ENCODE results near the gene LTBP1.
"Not testable (repeated sequence)": the region's sequence is repeated elsewhere in the genome, so short reads cannot be mapped to it uniquely, and the experiment has no call there.

The LTBP1 gene, protein sequence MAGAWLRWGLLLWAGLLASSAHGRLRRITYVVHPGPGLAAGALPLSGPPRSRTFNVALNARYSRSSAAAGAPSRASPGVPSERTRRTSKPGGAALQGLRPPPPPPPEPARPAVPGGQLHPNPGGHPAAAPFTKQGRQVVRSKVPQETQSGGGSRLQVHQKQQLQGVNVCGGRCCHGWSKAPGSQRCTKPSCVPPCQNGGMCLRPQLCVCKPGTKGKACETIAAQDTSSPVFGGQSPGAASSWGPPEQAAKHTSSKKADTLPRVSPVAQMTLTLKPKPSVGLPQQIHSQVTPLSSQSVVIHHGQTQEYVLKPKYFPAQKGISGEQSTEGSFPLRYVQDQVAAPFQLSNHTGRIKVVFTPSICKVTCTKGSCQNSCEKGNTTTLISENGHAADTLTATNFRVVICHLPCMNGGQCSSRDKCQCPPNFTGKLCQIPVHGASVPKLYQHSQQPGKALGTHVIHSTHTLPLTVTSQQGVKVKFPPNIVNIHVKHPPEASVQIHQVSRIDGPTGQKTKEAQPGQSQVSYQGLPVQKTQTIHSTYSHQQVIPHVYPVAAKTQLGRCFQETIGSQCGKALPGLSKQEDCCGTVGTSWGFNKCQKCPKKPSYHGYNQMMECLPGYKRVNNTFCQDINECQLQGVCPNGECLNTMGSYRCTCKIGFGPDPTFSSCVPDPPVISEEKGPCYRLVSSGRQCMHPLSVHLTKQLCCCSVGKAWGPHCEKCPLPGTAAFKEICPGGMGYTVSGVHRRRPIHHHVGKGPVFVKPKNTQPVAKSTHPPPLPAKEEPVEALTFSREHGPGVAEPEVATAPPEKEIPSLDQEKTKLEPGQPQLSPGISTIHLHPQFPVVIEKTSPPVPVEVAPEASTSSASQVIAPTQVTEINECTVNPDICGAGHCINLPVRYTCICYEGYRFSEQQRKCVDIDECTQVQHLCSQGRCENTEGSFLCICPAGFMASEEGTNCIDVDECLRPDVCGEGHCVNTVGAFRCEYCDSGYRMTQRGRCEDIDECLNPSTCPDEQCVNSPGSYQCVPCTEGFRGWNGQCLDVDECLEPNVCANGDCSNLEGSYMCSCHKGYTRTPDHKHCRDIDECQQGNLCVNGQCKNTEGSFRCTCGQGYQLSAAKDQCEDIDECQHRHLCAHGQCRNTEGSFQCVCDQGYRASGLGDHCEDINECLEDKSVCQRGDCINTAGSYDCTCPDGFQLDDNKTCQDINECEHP (N-terminal part only)

GRCh38 chr2:32946314-32947075 is at the start of gene LTBP1:
LTBP1 (plus strand) TSS chr2:32946953; CDS start chr2:32947325, 372 bp downstream.
- no peak for DNase-seq (ENCODE audit: low read depth, low spot score)

DNA sequence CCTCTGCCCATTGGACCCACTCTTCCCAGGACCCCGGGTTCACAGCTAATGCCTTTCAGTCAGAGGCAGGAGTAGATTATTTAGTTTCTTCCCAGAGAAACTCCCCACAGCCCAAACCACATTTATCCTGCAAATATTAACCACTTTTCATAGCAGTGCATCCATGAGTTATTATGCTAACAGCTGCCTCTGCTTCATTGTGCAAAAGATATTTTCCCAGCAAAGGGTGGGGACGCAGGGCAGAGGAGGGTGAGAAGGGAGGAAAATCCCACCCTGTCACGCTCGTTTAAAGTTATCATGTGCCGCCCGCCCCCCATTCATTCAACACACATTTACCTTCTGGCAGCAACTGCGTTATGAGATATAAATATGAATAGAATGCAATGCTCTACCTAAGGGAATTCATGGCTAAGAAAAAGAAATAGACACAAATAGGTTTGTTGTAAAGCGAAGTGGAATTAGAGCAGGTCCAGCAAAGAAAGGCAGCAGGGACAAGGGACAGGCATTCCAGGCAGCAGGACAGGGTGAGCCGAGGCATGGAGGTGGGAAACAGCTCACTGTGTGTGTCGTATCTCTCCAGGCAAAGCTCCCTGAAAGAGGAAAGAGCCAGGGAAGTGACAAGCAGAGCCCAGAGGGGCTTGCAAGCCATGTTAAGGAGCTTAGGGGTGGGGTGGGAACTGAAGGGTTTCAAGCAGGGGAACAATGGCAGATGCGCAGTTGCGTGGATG is 46.3 kb upstream of the LTBP1 start:
- DNase-seq (ENCODE audit: low read depth, low spot score) = no peak

- no peak for DNase-seq (ENCODE audit: low read depth, low spot score)
These were observed 45.4 kb upstream of the LTBP1 start for GRCh38 chr2:32901313-32901712.

- no peak for DNase-seq (ENCODE audit: low read depth, low spot score)
These were observed 44.6 kb upstream of the LTBP1 start for GRCh38 chr2:32902174-32902573.

DNA sequence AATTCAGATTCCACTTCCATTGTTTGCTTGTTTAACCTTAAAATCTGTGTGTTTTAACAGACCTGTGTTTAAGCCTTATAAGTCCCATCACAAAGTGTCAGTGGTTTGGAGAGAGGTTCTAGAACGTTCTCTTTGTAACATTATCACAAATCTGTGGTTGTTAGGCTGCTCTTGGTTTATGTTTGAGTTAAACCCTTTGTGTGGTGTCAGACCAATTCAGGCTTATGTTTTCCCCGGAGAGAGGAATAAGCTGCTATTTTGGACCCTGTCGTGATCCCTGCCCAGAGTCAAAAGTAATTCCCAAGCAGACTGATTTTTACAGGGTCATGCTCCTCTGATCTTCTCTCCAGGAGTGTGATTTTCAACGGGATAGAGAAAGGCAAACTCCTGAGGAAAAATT is 43.8 kb upstream of the LTBP1 start:
- no peak for DNase-seq (ENCODE audit: low read depth, low spot score)

DNA sequence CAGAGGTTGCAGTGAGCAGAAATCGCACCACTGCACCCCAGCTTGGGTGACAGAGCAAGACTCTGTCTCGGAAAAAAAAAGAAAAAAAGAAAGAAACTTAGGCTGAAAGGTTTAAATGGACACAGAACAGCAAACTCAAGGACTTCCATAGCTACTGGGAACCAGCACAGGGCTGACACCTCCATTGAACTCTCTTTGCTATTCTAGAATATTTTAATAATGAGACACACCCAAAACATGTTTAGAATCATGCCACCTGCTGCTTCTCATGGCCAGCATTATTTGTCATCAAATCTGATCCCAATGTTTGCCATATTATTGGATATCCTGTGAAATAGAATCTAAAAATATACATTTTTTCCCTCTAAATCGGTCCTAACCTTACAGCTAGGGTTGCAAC is 42.7 kb upstream of the LTBP1 start:
- DNase-seq (ENCODE audit: low read depth, low spot score) = no peak

- no peak for DNase-seq (ENCODE audit: low read depth, low spot score)
These were observed 42.0 kb upstream of the LTBP1 start for GRCh38 chr2:32904751-32905150.

GRCh38 chr2:32905270-32905669 is 41.5 kb upstream of the LTBP1 start:
- DNase-seq (ENCODE audit: low read depth, low spot score) = no peak

GRCh38 chr2:32910883-32911598 is 35.7 kb upstream of the LTBP1 start:
- no peak for DNase-seq (ENCODE audit: low read depth, low spot score)

DNA sequence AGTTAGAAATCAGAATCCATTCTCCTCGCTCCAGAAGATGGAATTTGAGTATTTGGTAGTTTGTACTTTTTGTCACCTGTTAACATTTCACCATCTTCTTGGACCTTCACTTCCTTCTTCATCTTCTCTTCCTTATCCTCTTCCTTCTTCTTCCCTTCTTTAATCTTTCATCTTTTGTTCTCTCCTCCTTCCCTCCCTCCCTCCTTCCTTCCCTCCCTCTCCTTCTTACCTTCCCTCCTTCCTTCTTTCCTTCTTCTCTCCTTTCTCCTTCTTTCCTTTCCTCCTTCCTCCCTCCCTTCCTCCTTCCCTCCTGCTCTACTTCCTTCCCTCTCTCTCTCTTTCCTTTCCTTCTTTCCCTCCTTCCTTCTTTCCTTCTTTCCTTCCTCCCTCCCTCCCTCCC is 31.1 kb upstream of the LTBP1 start:
- DNase-seq (ENCODE audit: low read depth, low spot score) = no peak

DNA sequence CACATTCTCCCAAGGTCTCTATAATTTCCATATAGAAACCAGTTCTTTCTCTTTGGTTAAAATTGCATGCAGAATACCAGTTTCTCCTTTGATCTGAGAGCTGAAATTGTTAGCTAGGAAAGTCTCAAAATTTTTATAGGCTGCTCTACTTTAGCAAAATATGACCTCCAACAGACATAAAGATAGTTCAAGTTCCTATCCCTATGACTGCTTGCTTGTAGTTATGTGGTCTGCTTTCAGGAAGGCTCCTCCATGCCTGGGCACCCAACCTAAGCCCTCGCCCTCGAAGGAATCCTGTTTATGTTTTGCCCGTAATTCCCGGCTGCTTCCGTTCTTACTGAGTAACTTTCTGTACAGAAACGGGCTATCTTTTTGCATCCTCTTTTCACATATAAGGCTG is 28.0 kb upstream of the LTBP1 start:
- no peak for DNase-seq (ENCODE audit: low read depth, low spot score)

GRCh38 chr2:32919901-32920300 is 26.9 kb upstream of the LTBP1 start:
- not testable (repeated sequence) for DNase-seq (ENCODE audit: low read depth, low spot score)

DNA sequence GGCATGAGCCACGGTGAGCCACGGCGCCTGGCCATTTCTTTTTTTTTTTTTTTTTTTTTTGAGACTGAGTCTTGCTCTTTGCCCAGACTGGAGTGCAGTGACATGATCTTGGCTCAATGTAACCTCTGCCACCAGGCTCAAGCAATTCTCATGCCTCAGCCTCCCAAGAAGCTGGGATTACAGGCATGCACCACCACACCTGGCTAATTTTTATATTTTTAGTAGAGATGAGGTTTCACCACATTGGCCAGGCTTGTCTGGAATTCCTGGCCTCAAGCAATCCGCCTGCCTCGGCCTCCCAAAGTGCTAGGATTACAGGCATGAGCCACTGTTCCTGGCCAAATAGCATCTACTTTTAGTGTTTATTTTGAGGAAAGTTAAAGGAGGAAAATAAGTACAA is 25.3 kb upstream of the LTBP1 start:
- not testable (repeated sequence) for DNase-seq (ENCODE audit: low read depth, low spot score)

DNA sequence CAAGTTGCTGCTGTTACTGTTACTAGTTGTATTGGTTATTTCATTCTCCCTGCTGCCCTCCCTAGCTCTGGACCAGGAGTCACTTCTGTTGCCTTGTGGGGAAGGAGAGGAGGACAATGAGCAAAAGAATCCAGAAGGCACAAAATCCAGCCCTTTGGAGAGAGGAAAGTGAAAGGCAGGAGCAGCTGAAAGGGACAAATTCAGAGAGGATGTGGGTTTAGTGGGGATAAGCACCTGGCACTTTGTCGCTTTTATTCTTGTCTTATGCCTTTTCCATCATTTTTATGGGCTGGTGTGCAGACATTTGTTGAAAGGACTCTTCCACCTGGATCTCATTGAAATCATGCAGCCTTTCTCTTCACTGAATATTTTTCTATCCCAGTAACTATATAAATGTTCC is 24.3 kb upstream of the LTBP1 start:
- DNase-seq (ENCODE audit: low read depth, low spot score) = no peak

DNA sequence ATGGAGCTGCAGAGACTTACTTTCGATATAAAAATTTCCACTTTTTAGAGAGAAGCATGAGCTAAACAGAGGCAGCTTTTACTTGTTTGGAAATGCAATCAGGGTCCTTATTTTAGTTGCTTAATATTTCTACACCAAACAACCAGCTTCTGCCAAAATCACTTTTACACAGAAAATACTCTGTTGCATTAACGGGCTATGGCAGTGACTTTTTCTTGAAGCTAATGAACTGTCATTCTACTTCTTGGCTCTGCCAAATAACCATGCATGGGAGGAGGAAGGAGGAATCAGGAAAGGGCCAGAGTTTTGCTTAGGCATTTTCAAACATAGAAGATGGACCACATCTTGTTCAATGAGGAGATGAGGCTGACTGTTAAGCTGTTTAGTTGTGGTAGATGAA is 23.6 kb upstream of the LTBP1 start:
- no peak for DNase-seq (ENCODE audit: low read depth, low spot score)

- no peak for DNase-seq (ENCODE audit: low read depth, low spot score)
These were observed 21.4 kb upstream of the LTBP1 start for GRCh38 chr2:32925283-32925815.

- DNase-seq (ENCODE audit: low read depth, low spot score) = no peak
These were observed 20.6 kb upstream of the LTBP1 start for GRCh38 chr2:32925976-32926707.

DNA sequence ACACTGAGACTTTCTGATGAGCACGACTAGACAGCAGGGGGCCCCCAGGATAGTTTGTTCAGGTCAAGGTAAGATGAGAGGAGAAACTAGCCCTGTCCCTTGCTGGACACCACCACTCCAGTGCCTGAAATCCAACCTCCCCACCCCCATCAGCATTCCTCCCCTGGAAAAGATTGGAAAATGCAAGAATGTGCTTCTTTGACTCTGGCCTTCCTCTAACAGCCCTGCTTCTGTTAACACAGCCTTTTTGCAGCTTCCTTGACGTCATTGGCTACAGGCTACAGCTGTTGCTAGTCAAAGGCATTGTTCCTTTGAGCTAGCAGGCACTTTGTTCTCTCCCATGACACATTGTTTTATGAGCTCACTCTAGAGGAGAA is 20.1 kb upstream of the LTBP1 start:
- DNase-seq (ENCODE audit: low read depth, low spot score) = no peak

DNA sequence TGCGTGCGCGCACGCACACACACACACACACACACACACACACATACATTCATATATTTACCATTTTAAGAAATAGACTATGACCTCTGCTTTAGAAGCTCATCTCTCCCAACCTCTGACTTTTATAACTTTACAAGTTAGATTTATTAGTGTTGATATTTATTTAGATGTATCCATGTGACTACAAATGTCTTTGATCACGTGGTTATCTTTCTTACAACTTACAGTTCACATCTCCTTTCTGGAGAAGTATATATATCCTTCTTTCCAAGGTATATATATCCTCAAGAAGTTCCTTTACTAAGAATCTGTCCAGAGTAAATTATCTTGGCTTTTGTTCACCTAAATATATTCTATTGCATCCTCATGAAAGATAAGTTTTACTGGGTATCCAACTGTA is 16.3 kb upstream of the LTBP1 start:
- no peak for DNase-seq (ENCODE audit: low read depth, low spot score)
